GM19395 (cell line): ENCODE measurements around the gene C2orf49.

Source experiments
- ATAC-seq: cut with Tn5 transposase; IDR thresholded peaks from one replicate; pipeline ENCODE4 v1.9.1; 2021; ENCODE audit warnings: mild to moderate bottlenecking, moderate library complexity; ENCODE audit not compliant: unreplicated experiment

The C2orf49 gene

DNA sequence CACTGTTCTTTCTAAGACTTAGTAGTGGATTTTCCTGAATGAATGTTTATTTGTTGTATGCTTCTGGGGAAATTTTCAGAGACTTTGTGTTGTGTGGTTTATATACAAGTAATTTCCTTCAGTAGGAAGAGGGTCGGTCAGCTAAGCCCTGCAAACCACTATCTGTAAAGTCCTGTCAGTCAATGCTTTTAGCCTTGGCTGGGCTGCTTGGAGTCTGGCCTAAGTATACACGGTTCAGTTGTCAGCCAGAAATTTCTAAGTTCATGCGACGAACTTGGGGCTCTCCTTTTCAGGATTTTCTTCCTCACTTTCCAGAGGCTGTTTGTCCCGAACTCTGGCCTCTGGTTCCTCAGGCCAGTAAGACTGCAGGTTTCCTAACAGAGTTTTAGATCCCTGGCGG, 21.3 kb downstream of the C2orf49 start:
- ATAC-seq: no peak

DNA sequence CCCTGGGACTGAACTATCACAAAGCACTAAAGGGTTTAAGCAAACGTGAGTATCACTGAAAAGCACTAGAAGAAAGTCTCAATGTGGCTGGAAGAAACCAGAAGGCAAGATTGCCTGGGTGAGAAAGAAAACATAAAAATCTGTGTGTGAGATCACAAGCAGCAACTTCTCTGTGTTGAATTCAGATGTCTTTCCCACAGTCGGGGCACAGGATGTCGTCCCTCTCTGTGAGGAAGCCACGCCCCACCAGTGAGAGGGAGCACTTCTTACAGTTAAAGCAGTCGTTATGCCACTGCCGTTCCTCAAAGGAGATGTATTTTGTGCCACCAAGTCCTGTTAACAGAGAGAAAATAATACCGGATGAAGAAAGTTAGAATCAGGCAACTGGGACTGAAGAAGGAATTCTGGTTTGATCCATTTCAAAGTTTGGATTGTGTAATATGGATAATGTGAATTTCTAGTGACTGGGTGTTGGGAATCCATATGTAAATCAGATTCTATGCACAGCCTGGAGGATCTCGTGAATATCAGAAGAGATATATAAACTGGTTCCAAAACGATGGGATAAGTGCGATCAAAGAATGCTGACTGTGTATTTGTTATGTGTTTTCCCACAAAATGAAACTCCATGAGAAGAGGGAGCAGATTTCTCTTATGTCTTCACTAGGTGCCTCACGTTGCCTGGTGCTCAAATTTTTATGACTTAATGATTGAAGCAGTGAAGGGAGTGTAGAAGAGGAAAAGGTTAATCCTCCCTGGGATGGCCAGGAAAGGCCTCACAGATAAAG, 24.0 kb downstream of the C2orf49 start:
- no peak for ATAC-seq

DNA sequence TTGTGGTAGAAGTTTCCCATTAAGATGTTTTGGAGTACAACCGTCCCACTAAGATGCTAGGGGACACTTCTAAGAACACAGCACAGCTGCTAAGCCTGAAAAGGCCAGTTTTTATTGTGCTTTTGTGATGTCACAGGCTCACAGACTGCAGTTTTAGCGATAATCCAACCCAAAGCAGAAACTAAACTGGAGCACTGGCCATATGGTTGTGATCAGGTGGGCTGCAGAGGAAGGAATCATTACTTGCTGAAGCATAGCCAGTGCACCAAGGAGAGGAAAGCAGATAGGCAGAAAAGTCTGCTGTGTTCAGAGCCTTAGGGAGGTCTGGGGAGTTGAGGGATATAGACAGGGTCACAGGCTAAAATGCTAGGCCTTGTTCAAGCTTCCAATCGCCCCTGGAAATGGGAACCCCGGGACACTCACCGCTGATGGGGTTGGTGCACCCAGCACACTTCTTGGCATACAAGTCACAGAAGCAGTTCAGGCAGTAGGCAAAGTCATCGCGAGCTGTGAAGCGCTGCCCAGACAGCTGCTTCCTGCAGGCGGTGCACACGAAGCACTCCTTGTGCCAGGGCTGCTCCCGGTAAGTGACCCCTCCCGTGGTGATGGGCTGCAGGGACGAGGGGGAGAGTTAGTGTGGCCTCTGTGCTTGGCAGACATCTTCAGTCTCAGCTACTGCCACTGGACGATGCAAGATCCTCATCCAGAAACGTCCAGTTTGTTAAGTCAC, 25.7 kb downstream of the C2orf49 start:
- ATAC-seq: no peak

GRCh38 chr2:105364436-105365139, 27.2 kb downstream of the C2orf49 start:
- ATAC-seq: no peak

DNA sequence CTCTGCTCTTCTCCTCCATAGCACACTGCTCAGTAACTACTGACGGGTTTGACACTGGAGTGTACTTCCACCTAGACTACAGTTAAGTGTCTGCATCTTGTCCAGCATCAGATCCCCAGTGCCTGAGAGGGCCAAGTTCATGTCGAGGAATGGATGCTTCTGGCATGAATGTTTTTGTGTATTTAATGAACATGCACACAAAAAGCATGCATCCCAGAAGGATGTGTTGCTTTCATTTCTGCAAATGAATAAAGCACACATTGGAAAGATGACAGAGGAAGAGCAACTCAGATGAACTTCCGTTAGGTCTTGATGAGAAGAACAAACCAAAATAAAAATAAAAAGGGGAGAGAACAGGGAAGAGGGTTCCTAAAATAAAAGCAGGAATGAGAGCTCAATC, 27.9 kb downstream of the C2orf49 start:
- no peak for ATAC-seq

GRCh38 chr2:105368759-105369408, 31.5 kb downstream of the C2orf49 start:
- ATAC-seq: no peak

DNA sequence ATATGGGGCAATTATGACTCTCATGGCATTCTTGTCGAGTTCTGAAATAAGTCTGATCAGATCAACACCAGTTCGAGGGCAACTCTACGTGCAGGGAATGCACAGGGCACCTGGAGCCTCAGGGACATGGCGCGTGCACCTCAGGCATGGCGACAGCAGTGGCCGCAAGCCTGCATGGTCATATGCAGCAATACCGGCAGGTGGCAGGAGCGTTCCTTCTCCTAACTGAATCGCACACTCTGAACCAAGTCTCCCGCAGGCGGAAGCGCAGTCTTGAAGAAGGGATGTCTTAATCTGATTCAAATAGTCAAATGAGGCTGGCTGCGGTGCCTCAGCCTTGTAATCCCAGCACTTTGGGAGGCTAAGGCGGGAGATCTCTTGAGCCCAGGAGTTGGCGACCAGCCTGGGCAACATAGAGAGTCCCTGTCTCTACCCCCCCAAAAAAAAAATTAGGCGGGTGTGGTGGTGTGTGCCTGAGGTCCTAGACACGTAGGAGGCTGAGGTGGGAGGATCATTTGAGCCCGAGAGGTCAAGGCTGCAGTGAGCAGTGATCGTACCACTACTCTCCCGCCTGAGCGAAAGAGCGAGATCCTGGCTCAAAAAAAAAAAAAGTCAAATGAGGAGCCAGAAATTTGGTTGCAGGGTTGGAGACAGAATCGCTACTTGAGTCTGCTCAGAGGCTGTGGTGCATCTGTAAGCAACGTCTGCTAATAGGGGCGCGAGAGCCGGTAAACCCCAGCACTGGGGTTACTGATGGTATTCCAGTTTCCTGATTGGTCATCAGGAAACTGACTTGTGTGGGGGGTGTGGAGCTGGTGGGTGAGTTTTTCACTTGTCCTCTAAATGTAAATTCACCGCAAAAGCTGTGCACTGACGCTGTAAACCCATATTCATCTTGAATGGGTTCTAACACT, 32.7 kb downstream of the C2orf49 start:
- peak; percentile 86 for ATAC-seq

GRCh38 chr2:105371156-105371555, 33.8 kb downstream of the C2orf49 start:
- no peak for ATAC-seq

DNA sequence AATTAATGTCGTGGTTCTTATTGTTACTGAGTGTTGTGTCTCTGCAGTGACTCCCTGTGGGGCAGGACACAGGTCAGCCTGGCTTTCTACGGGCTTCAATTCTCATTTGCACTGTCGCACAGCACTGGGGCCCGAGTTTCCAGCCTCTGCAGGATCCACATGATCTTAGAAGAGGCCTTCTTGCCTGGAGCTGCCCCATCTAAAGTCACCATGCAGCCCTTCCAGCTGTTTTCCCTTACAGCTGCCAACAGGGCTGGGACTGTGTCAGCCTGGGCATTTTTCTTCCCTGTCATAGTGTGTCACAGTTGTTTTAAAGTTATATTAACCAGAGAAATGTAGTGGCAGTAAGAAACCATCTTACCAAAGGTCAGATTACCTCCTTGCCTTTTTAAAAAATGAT, 34.5 kb downstream of the C2orf49 start:
- no peak for ATAC-seq

DNA sequence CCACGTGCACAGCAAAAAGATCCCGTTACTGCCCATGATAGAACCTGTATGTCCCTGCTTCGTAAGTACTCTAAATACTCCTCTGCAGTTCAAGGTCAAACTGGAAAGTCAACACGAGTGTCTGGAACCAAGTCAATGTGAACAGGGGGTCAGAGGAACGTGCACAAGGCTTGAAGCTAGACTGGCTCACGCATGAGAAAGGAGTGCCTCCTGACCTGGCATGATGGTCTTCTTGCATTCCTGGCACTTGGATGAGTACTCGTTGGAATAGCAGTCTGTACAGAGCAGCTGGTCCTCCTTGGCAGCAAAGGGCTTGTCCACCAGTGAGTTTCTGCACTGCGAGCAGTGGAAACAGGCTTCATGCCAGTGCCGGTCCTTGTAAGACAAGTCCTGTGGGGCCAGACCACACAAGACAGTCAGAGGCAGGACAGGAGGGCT, 36.0 kb downstream of the C2orf49 start:
- no peak for ATAC-seq

GRCh38 chr2:105373895-105374401, 36.6 kb downstream of the C2orf49 start:
- ATAC-seq: peak; percentile 92

DNA sequence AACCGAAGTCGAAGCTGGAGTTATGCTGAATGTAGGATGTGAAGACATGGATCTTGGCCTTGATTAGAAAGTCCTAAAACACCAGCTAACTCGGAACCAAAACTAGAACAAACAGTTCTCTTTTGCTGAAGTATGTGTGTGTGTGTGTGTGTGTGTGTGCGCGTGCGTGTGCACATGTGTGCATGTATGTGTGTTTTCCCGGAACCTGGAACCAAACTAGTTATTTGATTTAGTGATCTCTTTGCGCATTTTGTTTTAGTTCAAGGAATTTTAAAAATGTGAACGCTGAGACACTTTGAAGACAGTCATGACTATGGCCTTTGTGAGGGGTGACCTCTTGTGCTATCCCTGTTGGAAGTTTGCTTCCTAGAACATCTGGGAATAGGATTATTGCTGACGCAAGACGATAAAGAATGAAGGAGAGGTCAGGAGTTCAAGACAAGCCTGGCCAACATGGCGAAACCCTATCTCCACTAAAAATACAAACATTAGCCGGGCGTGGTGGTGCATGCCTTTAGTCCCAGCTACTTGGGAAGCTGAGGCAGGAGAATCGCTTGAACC, 37.7 kb downstream of the C2orf49 start:
- no peak for ATAC-seq

DNA sequence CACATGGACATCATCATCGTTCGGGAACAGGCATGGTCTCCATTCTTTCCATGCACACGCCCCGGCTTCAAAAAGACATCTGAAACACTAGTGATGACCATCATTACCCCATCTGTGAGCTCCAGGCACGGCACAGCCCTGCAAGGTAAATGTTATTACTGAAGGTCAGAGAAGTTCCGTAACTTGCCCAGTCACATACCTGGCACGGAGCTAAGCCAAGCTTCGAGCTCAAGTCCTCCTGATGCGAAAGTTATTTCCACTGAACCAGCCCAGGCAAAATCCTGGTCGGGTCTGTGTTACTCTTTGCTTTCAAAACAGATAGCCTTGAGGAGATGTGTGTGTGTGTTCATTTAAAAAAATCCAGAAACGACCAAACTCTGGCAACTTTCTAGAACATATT, 38.7 kb downstream of the C2orf49 start:
- ATAC-seq: no peak

DNA sequence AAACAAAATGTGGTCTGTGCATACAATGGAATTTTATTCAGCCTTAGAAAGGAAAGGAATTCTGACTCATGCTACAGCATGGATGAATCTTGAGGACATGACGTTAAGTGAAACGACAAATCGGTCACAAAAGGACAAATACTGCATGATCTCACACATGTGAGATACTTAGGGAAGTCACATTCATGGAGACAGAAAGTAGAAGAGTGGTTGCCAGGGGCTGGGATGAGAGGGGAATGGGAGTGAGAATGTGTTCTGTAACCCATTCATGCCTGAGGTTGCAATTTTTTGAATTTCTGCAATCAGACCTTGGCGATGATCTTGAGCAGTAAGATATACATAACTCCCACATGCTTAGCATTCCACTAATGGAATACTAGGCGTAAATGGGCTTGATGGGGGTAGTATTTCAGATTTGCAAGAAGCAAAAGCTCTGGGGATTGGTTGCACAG, 39.5 kb downstream of the C2orf49 start:
- ATAC-seq: no peak

DNA sequence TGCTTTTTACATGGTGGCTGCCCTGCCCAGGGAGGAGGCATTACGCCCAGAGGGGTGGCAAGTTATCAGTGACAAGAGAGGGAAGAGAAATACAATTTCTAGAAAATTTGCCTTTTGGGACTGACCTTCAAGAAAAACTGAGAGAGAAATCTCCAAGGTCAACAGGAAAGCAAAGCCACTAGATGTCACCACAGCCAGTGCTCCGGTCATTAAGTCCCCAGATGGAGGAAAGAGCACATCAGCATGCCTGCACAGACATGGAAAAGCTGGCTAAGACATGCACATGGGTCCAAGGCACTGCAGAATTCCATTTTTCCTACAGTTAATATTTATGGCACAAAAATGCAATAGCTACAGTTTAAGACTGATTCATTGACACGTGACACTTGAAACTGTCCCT, 40.5 kb downstream of the C2orf49 start:
- ATAC-seq: no peak

- no peak for ATAC-seq
These were observed 41.0 kb downstream of the C2orf49 start for GRCh38 chr2:105378276-105378840.

GRCh38 chr2:105378921-105379383, 41.6 kb downstream of the C2orf49 start:
- no peak for ATAC-seq

DNA sequence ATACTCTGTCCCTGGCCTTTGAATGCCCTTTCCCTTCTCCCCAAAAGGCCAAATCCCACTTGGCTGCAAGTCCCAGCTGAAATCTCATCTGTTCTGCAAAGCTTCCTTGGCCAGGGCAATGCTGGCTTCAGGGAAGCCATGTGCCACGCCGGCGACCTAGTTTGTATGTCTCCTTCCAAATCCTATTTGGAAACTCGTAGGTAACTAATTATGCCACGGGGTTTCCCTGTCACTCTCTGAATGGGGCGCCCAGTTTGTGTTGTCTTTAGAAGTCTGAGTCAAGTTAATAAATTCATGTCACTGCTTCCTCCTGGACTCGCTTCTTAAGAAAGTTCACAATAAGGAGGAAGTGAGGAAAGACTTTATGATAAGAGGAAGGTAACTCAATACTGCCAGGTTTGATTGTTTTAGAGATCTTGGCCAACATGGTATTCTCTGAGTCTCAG, 42.4 kb downstream of the C2orf49 start:
- ATAC-seq: no peak
